ENCODE results near the gene ABR. TPM values are rescaled to one million over a fixed set of nuclear protein-coding genes. Genes with fewer than 3 reads are reported as not detected.
A peak's percentile ranks its signal among the peaks of the same experiment; 100 is the strongest.

Gene ABR
- total RNA-seq, 1 donor = 156 TPM

DNA sequence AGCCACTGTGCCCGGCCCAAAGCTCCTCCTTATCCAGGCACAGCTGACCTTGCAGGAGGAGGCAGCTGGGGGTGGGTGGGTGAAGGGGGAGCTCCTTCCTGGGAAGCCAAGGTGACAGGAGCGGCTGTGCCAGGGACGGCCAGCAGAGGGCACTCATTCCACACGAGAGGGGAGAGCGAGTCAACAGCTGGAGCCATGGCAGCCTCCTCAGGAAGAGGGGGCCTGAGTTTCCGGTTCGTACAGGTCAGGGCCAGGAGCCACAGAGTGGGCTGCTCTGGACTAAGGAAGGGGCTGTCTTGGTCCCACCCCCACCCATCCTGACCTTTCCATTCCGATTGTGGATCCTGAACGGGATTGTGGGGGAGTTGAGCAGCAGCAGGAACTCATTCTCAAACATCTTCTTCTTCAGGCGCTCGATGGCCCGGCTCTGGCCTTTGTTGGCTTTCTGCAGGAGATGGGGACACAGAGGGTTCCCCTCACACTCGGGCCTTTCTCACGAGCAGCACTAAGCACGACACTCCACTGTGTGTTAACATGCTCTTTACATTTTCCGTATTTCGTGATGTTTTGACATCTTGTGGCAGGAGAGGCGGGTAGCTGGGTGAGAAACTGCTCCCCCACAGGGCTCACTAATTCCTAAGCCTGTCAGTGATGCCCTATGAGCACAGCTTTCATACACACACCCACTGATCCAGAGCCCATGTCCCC, 121.2 kb downstream of the ABR start:
- H4K20me1 ChIP-seq (ENCODE audit: insufficient read depth, low read length) = peaks cover 29% of the 10 kb centered on the region
- H2AFZ ChIP-seq (ENCODE audit: low read length) = no peak overlapping the region
- H3K4me1 ChIP-seq (ENCODE audit: insufficient read depth, low read length) = peaks cover 5% of the 10 kb centered on the region
- no peaks in the 10 kb centered on the region for H3K27me3 ChIP-seq (ENCODE audit: insufficient read depth, low read length)
- H3K9me3 ChIP-seq (ENCODE audit: low read depth, low read length) = no peaks in the 10 kb centered on the region
- no peak overlapping the region for H3K27ac ChIP-seq (ENCODE audit: low read depth, low read length)
- no peak overlapping the region for H3K4me3 ChIP-seq (ENCODE audit: insufficient read depth, low read length)
- peaks cover 42% of the 10 kb centered on the region for H3K36me3 ChIP-seq (ENCODE audit: insufficient read depth, low read length)
- TF ChIP-seq, protein P1, sequence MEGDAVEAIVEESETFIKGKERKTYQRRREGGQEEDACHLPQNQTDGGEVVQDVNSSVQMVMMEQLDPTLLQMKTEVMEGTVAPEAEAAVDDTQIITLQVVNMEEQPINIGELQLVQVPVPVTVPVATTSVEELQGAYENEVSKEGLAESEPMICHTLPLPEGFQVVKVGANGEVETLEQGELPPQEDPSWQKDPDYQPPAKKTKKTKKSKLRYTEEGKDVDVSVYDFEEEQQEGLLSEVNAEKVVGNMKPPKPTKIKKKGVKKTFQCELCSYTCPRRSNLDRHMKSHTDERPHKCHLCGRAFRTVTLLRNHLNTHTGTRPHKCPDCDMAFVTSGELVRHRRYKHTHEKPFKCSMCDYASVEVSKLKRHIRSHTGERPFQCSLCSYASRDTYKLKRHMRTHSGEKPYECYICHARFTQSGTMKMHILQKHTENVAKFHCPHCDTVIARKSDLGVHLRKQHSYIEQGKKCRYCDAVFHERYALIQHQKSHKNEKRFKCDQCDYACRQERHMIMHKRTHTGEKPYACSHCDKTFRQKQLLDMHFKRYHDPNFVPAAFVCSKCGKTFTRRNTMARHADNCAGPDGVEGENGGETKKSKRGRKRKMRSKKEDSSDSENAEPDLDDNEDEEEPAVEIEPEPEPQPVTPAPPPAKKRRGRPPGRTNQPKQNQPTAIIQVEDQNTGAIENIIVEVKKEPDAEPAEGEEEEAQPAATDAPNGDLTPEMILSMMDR (IDR thresholded peaks at IDR 0.05; ENCODE audit: extremely low read depth, low read depth, low read length) = peak; percentile 33
- H3K4me2 ChIP-seq (ENCODE audit: insufficient read depth, low read length) = no peak overlapping the region
- DNase-seq (ENCODE audit: insufficient read length, low spot score, missing footprints) = peak; percentile 94
- no peaks in the 10 kb centered on the region for H3K79me2 ChIP-seq (ENCODE audit: insufficient read depth, low read length)

DNA sequence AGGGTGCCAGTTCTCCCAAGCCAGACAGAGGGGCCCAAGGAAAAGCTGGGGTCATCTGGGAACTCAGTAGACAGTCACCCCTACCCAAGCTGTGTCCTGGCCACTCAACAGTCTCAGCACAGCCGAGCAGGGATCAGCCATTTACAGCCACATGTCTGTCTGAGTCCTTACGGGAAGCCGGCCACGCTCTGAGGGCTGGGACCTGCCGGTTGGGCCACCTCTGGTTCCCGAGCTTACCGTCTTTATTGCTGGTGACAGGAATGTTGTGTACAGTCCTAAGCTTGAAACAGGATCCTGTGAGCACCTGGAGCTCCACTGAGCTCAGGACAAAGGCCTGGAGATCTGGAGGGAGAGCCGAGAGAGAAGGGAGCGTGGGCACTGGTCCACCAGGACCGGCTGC, 123.0 kb downstream of the ABR start:
- H3K4me2 ChIP-seq (ENCODE audit: insufficient read depth, low read length) = no peak overlapping the region
- no peak overlapping the region for H3K27ac ChIP-seq (ENCODE audit: low read depth, low read length)
- DNase-seq (ENCODE audit: insufficient read length, low spot score, missing footprints) = no peak
- H3K79me2 ChIP-seq (ENCODE audit: insufficient read depth, low read length) = no peaks in the 10 kb centered on the region
- peaks cover 43% of the 10 kb centered on the region for H3K36me3 ChIP-seq (ENCODE audit: insufficient read depth, low read length)
- H3K9me3 ChIP-seq (ENCODE audit: low read depth, low read length) = no peaks in the 10 kb centered on the region
- peaks cover 5% of the 10 kb centered on the region for H3K4me1 ChIP-seq (ENCODE audit: insufficient read depth, low read length)
- no peak overlapping the region for H3K4me3 ChIP-seq (ENCODE audit: insufficient read depth, low read length)
- no peak overlapping the region for H2AFZ ChIP-seq (ENCODE audit: low read length)
- TF ChIP-seq, protein P1 (IDR thresholded peaks at IDR 0.05; ENCODE audit: extremely low read depth, low read depth, low read length) = no peak
- peaks cover 27% of the 10 kb centered on the region for H4K20me1 ChIP-seq (ENCODE audit: insufficient read depth, low read length)
- no peaks in the 10 kb centered on the region for H3K27me3 ChIP-seq (ENCODE audit: insufficient read depth, low read length)

DNA sequence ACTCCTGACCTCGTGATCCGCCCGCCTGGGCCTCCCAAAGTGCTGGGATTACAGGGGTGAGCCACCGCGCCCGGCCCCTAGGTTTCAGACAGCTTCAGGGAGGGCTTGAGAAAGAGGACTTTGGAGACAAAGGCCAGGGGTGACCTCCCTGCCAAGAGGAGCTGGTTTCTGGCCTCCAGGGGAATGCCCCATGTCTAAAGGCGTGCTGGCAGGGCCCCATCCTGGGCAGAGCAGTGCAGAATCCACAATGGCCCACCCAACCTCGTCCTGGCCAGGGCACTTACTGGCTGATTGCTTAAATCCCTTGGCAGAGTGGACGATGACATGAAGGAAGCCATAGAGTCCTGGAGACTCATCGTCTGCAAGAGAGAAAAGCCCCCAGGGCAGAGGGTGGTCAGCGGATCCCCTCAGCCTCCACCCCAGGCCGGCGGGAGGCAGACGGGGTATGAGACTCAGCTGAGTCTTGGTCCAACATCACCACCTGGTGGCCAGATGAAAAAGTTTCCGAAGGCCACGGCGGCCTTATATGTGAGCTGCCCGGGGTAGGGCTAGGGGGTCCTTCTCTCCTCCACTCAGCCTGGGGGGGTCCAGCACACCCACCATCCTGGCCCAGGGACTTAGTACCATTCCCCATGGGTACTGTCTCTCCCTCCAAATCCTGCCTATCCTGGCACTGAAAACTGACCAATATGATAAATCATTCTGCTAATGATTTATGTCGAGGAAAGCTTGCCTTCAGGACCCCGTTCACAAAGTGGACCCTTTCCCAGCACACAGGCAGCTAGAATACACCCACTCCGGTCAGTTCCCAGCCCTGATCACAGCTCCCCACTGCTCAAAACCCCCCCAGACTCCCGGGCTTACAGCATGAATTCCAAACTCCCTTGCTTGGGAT, 123.8 kb downstream of the ABR start:
- peak; percentile 98 for DNase-seq (ENCODE audit: insufficient read length, low spot score, missing footprints)
- H3K36me3 ChIP-seq (ENCODE audit: insufficient read depth, low read length) = peaks cover 43% of the 10 kb centered on the region
- H3K4me1 ChIP-seq (ENCODE audit: insufficient read depth, low read length) = no peaks in the 10 kb centered on the region
- H3K79me2 ChIP-seq (ENCODE audit: insufficient read depth, low read length) = no peaks in the 10 kb centered on the region
- peaks cover 28% of the 10 kb centered on the region for H4K20me1 ChIP-seq (ENCODE audit: insufficient read depth, low read length)
- H3K27me3 ChIP-seq (ENCODE audit: insufficient read depth, low read length) = no peaks in the 10 kb centered on the region
- no peak overlapping the region for H3K27ac ChIP-seq (ENCODE audit: low read depth, low read length)
- H3K4me2 ChIP-seq (ENCODE audit: insufficient read depth, low read length) = no peak overlapping the region
- TF ChIP-seq, protein P1 (IDR thresholded peaks at IDR 0.05; ENCODE audit: extremely low read depth, low read depth, low read length) = peak; percentile 68
- H3K9me3 ChIP-seq (ENCODE audit: low read depth, low read length) = no peaks in the 10 kb centered on the region
- H3K4me3 ChIP-seq (ENCODE audit: insufficient read depth, low read length) = no peak overlapping the region
- H2AFZ ChIP-seq (ENCODE audit: low read length) = no peak overlapping the region

DNA sequence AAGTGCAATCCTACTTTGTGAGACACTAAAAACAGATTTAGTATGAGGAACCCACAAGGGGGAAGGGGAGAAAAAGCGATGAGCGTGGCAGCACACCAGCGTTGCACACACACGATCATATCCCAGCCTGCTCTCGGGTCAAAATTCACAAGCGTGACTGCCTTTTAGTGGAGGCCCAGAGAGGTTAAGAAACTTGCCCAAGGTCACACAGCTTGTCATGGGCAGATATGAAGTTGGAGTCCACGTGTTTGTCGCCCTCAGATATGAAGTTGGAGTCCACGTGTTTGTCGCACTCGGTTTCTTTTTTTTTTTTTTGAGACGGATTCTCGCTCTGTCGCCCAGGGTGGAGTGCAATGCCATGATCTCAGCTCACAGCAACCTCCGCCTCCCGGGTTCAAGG, 124.5 kb downstream of the ABR start:
- Histone ChIP-seq H2AFZ (ENCODE audit: low read length) (no peak overlapping the region), H3K27ac (ENCODE audit: low read depth, low read length) (no peak overlapping the region), H3K27me3 (ENCODE audit: insufficient read depth, low read length) (no peaks in the 10 kb centered on the region), H3K9me3 (ENCODE audit: low read depth, low read length) (no peaks in the 10 kb centered on the region), H4K20me1 (ENCODE audit: insufficient read depth, low read length) (peaks cover 25% of the 10 kb centered on the region), H3K79me2 (ENCODE audit: insufficient read depth, low read length) (no peaks in the 10 kb centered on the region), H3K4me1 (ENCODE audit: insufficient read depth, low read length) (no peaks in the 10 kb centered on the region), H3K4me2 (ENCODE audit: insufficient read depth, low read length) (no peak overlapping the region), H3K36me3 (ENCODE audit: insufficient read depth, low read length) (peaks cover 40% of the 10 kb centered on the region), H3K4me3 (ENCODE audit: insufficient read depth, low read length) (no peak overlapping the region)
- TF ChIP-seq, protein P1 (IDR thresholded peaks at IDR 0.05; ENCODE audit: extremely low read depth, low read depth, low read length) = no peak
- no peak for DNase-seq (ENCODE audit: insufficient read length, low spot score, missing footprints)
